ENCODE data around the gene GPX2.

GRCh38 chr14:64891173-64891838, 51.2 kb downstream of the GPX2 start:
- TF ChIP-seq EZH2 (IDR thresholded peaks at IDR 0.05; ENCODE audit: insufficient read depth, poor library complexity, severe bottlenecking) = no peak
- no peak for TF ChIP-seq EZH2phosphoT487 (IDR thresholded peaks at IDR 0.05; ENCODE audit: insufficient read depth, low read depth)

Measured in GM23248 (cell line).